Testis (tissue), 3 donors: ENCODE data around the gene PCGF5. TPM values are rescaled to one million over a fixed set of nuclear protein-coding genes. Genes with fewer than 3 reads are reported as not detected.
"Not testable (repeated sequence)": the region's sequence is repeated elsewhere in the genome, so short reads cannot be mapped to it uniquely, and the experiment has no call there.

Experiments
- DNase-seq: peaks from one replicate; pipeline ENCODE4 v3.0.0-alpha.2; 2019
- H3K27ac ChIP-seq, 2 donors: fragments of 200-600 bp; sonication (generic); one replicate each; pipeline ENCODE4 v1.5.1; 2019
- H3K27me3 ChIP-seq: fragments of 200-600 bp; sonication (generic); one replicate; pipeline ENCODE4 v1.5.1; 2019
- H3K36me3 ChIP-seq: fragments of 200-600 bp; sonication (generic); one replicate; pipeline ENCODE4 v1.5.1; 2017; ENCODE audit warnings: low read depth; ENCODE audit errors: missing control alignments
- H3K4me1 ChIP-seq: fragments of 200-600 bp; sonication (generic); one replicate; pipeline ENCODE4 v1.5.1; 2019
- H3K4me3 ChIP-seq, 2 donors: fragments of 200-600 bp; sonication (generic); one replicate each; pipeline ENCODE4 v1.5.1; 2017 to 2019
- H3K9me3 ChIP-seq: fragments of 200-600 bp; sonication (generic); one replicate; pipeline ENCODE4 v1.5.1; 2017
- CTCF ChIP-seq, 3 experiments: fragments of 450-650 bp in 2 of 3; fragments of 200-600 bp in 1 of 3; sonication (generic) in 1 of 3; IDR thresholded peaks; one replicate each; pipeline ENCODE4 v1.5.1; 2016 to 2019; ENCODE audit warnings: antibody characterized with exemption in 3 of 3, mild to moderate bottlenecking in 2 of 3, moderate library complexity in 1 of 3
- POLR2A ChIP-seq: fragments of 450-650 bp; IDR thresholded peaks from one replicate; pipeline ENCODE4 v1.6.1; 2017; ENCODE audit warnings: antibody characterized with exemption, mild to moderate bottlenecking, moderate library complexity
- WGBS, 2 donors: methylation state at CpG; one replicate each; pipeline ENCODE4 v1.1.5; 2018; 5-methylcytosine and 5-hydroxymethylcytosine counted together
- intact Hi-C: fragments of 100-400 bp; cut with DNase I; formaldehyde crosslinking; loops from one replicate; pipeline ENCODE4 v1.15.1; 2023; ENCODE audit warnings: low total_unique reads
- polyA plus RNA-seq: library from polyadenylated mRNA; stranded (reverse); fragments of 350-450 nt; fragmentation: Illumina TruSeq; extraction: RNeasy Lipid Tissue Mini Kit (QIAGEN cat#74804); gene quantifications from one replicate; pipeline ENCODE4 v1.2.3, GENCODE V29; 2014; ENCODE audit warnings: low read depth, low replicate concordance; ENCODE audit not compliant: insufficient read depth
- total RNA-seq, 2 donors: library from RNA; depleted of rRNA; stranded (reverse); fragments of >200 nt; gene quantifications; one replicate each; pipeline ENCODE4 v1.2.3, GENCODE V29; 2016

PCGF5 gene
- total and polyA plus RNA-seq, 3 donors from 2014 or later: 36.8 to 68.9 (median 50.2) TPM

- no peak for DNase-seq
- intact Hi-C loops: no loop called here
- TF ChIP-seq CTCF (IDR thresholded peaks at IDR 0.05): no peak
- TF ChIP-seq POLR2A: no peak
- Histone ChIP-seq H3K27me3 (no peaks in the 10 kb centered on the region), H3K4me1 (peaks cover 8% of the 10 kb centered on the region), H3K36me3 (no peaks in the 10 kb centered on the region), H3K4me3 (no peak overlapping the region), H3K9me3 (no peaks in the 10 kb centered on the region), H3K27ac (no peak overlapping the region)
- 77 to 83% methylated on average over 6 of the region's 6 CpGs for WGBS, 2 donors
Observed at GRCh38 chr10:91295346-91295745, 74.9 kb downstream of the PCGF5 start.

GRCh38 chr10:91296471-91296870 lies 76.0 kb downstream of the PCGF5 start:
- intact Hi-C loops: no loop called here
- no peak overlapping the region for H3K4me3 ChIP-seq
- TF ChIP-seq CTCF (IDR thresholded peaks at IDR 0.05): no peak
- TF ChIP-seq POLR2A: no peak
- peaks cover 8% of the 10 kb centered on the region for H3K4me1 ChIP-seq
- DNase-seq: no peak
- H3K27ac ChIP-seq: no peak overlapping the region
- H3K27me3 ChIP-seq: no peaks in the 10 kb centered on the region
- H3K36me3 ChIP-seq: no peaks in the 10 kb centered on the region
- 66 to 72% methylated on average over 2 of the region's 2 CpGs for WGBS, 2 donors
- no peaks in the 10 kb centered on the region for H3K9me3 ChIP-seq

- intact Hi-C loops: no loop called here
- H3K9me3 ChIP-seq: no peaks in the 10 kb centered on the region
- no peaks in the 10 kb centered on the region for H3K36me3 ChIP-seq
- peak; percentile 88 for DNase-seq
- peak overlapping the region in 1 of 2 donors; percentile 63 for H3K27ac ChIP-seq
- TF ChIP-seq POLR2A: no peak
- peak; percentile 82 to 95 (median 90) for TF ChIP-seq CTCF (IDR thresholded peaks at IDR 0.05)
- WGBS, 2 donors: 0 to 6% methylated on average over 21 to 23 of the region's 23 CpGs
- H3K27me3 ChIP-seq: no peaks in the 10 kb centered on the region
- peaks cover 8% of the 10 kb centered on the region for H3K4me1 ChIP-seq
- H3K4me3 ChIP-seq: peak overlapping the region; percentile 7 to 62
Observed at GRCh38 chr10:91298224-91298871, 77.9 kb downstream of the PCGF5 start.

- WGBS, 2 donors: 92 to 100% methylated on average over 1 of the region's 1 CpG
- Histone ChIP-seq H3K9me3 (no peaks in the 10 kb centered on the region), H3K4me1 (peaks cover 8% of the 10 kb centered on the region), H3K27me3 (no peaks in the 10 kb centered on the region), H3K27ac (no peak overlapping the region), H3K36me3 (no peaks in the 10 kb centered on the region), H3K4me3 (no peak overlapping the region)
- intact Hi-C loops: no loop called here
- DNase-seq: no peak
- TF ChIP-seq POLR2A (no peak), CTCF (IDR thresholded peaks at IDR 0.05) (no peak)
Observed at GRCh38 chr10:91299999-91300575, 79.6 kb downstream of the PCGF5 start.

GRCh38 chr10:91302946-91303345 lies 82.5 kb downstream of the PCGF5 start:
- H3K4me3 ChIP-seq, intact Hi-C loops, H3K27me3 ChIP-seq, H3K4me1 ChIP-seq, H3K36me3 ChIP-seq, DNase-seq, H3K27ac ChIP-seq, H3K9me3 ChIP-seq: not testable (repeated sequence)
- 73 to 80% methylated on average over 3 of the region's 3 CpGs for WGBS, 2 donors

- H3K36me3 ChIP-seq, H3K4me1 ChIP-seq, H3K9me3 ChIP-seq, H3K27me3 ChIP-seq, intact Hi-C loops, H3K4me3 ChIP-seq, H3K27ac ChIP-seq, DNase-seq: not testable (repeated sequence)
- WGBS, 2 donors: 83 to 86% methylated on average over 7 of the region's 7 CpGs
Observed at GRCh38 chr10:91305979-91306378, 85.5 kb downstream of the PCGF5 start.
